CD4-positive, alpha-beta T cell treated with Interferon gamma for 1 hour (primary cell): Measurements from ENCODE around the gene ZNF688.
"Not testable (repeated sequence)": the region's sequence is repeated elsewhere in the genome, so short reads cannot be mapped to it uniquely, and the experiment has no call there.

ENCODE experiments used
- DNase-seq: peaks from one replicate; pipeline ENCODE4 v3.0.0-alpha.2; 2020

Gene ZNF688

GRCh38 chr16:30571445-30572322, at the start of gene ZNF688:
Gene ZNF688 (minus strand): TSS chr16:30571714. CDS start chr16:30571629, 85 bp downstream.
- DNase-seq, result peak; percentile 98

GRCh38 chr16:30620169-30620568, 48.7 kb upstream of the ZNF688 start:
- no peak for DNase-seq

GRCh38 chr16:30619638-30620037, 48.1 kb upstream of the ZNF688 start:
- no peak for DNase-seq

DNA sequence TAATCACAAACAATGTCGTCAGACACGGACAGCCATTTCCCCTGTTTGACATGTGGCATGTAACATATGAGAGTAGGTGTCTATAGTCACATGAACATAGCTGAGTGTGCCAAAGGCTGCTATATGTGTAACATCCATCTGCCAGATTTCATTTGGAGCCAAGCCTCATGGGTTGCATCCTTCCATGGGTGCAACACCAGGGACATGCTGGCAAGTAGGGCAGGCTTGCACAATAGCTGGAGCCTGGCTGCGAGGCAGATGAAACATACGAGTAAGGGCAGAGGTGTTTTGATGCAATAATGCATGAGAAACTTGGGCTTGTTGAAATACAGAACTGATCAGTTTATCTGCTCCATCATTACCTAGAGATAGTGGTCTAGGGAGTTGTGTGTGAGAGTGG, 47.7 kb upstream of the ZNF688 start:
- no peak for DNase-seq

- peak; percentile 64 for DNase-seq
These were observed 44.0 kb upstream of the ZNF688 start for GRCh38 chr16:30615358-30616091.

DNA sequence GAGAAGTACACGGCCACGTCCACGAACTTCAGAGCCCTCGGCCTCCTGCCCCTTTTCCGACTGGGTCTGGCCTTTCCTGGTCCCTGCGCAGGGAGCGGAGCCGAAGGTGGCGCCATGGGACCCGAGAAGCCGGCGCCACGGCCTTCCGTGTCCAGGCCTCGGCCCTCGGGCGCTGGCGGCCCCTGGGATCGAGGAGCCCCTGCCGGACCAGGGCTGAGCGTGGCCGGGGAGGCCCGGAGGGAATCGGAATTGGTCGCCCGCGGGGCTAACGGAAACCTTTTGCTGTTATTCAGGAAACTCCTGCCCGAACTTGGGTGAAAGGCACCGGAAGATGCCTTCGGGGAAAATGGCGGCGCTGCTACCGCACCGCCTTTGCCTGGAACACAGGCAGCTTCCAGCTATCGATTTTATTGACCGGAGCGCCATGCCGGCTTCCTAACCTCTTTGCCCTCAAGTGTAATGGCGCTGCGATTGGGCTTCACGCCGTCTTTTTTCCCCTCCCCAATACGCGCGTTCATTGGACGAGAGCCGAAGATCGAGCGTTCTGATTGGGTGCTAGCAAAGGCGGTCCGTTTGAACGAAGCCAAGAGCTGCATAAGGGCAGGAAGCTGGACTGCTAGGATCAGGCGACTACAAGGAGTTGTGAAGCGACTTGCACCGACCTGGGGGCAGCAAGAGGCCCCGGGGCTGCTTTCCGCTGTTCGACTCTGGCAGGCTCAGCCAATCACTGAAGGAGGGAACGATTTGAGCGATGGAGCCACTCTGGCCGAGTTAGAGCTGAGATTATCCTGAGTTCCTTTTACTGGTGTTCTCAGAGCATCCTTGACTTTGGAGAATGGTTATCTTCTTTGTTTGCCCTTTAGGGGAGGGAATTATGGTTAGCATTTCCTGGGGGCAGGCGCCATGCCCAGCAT, 38.7 kb upstream of the ZNF688 start, which contains the start of gene ZNF689:
Gene ZNF689 (minus strand): TSS at position 464 of the 914 bp plus-strand sequence. CDS start 348 bp downstream, at position 116.
- DNase-seq, result peak; percentile 92

- peak; percentile 32 for DNase-seq
These were observed 37.8 kb upstream of the ZNF688 start for GRCh38 chr16:30609002-30609925.

- no peak for DNase-seq
These were observed 34.5 kb upstream of the ZNF688 start for GRCh38 chr16:30606004-30606403.

- DNase-seq, result peak; percentile 20
These were observed 33.6 kb upstream of the ZNF688 start for GRCh38 chr16:30605158-30605557.

GRCh38 chr16:30604316-30604947, 32.9 kb upstream of the ZNF688 start:
- DNase-seq, result no peak

DNA sequence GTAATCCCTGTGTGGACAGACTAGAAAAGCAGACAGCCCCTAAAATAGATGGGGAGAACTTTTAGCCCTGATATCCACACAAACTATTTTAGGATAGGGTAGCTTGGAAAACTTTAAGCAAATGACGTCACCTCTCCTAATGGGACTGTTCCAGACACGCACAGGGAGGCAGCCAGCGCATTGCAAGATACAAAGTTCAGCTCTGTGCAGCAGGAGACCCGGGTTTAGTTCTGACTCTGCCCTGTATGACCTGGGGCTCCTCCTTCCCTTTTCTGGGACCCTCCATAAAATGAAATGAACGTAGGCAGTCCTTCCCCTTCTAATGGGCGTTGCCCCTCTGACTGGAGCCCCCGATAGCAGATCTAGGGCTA, 32.4 kb upstream of the ZNF688 start:
- DNase-seq, result no peak

DNA sequence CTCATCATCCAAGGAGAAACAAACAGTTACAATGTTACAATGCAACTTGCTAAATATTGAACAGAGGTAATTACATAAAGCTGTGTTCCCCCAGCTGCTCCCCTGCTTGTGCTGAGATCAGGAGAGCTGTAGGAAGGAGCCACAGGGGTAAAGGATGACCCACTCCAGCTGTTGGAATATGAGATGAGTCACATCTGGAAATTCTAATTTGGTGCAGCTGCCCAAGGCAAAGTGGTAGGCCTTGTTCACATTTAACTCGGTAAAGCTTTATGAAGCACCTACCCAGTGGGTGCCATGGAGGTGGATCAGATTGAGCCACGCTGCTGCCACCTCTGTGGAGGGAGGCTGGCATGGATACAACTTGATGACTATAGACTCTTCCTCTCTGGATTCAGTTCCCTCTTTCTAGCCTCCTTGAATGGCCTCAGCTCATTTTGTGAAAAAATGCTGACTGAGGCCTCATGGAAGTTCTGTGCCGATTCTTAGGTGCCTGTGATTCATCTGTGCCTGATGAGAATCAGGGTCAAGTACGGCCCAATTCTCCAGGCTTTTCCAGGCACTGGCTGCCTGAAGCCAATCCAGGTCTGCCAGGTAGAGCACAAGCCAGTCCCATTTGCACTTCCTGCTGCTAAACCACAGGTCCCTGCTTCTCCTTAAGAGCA, 31.2 kb upstream of the ZNF688 start:
- no peak for DNase-seq

- no peak for DNase-seq
These were observed 30.5 kb upstream of the ZNF688 start for GRCh38 chr16:30601966-30602365.

DNA sequence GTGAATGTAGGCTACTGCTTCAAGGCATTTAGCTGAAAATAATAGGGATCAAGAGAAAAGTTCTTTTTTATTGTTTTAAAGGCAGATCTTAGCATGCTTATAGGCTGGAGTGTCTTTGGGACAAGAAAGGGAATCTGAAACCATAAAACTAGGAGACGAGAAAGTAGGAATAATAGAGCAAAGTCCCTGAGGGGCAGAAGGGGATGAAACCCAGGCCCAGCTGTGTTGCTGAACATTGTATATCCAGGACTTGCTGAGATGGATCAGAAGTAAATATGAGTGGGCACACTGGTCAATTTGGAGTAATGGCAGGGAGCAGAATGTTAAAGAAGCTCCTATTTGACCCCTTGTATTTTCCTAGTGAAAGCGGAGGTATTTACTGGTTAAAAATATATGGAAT, 29.4 kb upstream of the ZNF688 start:
- DNase-seq, result no peak

DNA sequence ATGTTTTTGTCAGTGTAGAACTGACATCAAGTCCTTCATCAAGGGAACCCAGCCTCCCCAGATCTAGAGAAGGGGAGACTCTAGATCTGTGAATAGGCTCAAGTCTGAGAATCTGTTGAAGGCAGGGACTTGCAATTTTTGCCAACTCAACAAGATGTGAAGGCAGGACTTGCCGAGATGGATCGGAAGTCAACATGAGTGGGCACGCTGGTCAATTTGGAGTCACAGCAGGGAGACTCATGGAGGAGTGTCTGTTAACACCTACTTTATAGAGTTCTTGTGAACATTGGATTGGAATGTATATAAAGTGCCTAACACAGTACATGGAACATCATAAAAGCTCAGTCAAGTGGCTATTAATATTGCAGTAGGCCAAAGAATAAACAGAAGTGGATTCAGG, 28.7 kb upstream of the ZNF688 start:
- no peak for DNase-seq

- no peak for DNase-seq
These were observed 21.4 kb upstream of the ZNF688 start for GRCh38 chr16:30592871-30593270.

- not testable (repeated sequence) for DNase-seq
These were observed 19.4 kb upstream of the ZNF688 start for GRCh38 chr16:30590869-30591268.

DNA sequence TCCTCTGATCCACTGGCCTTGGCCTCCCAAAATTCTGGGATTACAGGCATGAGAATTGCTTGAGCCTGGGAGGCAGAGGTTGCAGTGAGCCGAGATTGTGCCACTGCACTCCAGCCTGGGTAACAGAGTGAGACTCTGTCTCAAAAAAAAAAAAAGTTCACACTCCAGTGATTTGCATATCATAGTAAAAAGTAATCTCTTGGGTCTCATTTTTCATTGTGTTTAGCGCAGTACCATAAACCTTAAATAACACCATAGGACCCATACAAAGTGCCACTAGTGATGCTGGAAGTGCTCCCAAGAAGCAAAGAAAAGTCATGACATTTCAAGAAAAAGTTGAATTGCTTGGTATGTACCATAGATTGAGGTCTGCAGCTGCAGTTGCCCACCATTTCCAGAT, 18.1 kb upstream of the ZNF688 start:
- DNase-seq, result not testable (repeated sequence)

DNA sequence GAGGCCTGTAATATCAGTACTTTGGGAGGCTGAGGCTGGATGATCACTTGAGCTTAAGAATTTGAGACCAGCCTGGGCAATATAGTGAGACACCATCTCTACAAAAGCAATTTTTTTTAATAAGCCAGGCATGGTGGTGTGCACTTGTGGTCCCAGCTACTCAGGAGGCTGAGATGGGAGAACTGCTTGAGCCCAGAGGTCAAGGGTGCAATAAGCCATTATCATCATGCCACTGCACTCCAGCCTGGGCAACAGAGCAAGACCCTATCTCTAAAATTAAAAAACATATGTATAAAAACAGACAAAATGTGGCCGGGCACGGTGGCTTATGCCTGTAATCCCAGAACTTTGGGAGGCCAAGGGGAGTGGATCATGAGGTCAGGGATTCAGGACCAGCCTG, 17.1 kb upstream of the ZNF688 start:
- no peak for DNase-seq

GRCh38 chr16:30585400-30586191, 14.1 kb upstream of the ZNF688 start, which contains the start of gene ZNF785:
Gene ZNF785 (minus strand): TSS chr16:30585697. CDS start chr16:30585611, 86 bp downstream.
- DNase-seq, result peak; percentile 95
